HEK293 (cell line): ENCODE measurements around the gene STIM2.

Experiments
- CTCF ChIA-PET: fragments of 350-600 bp; formaldehyde crosslinking; extraction: SDS; loops from one replicate; lab custom pipeline; 2021; ENCODE audit warnings: antibody characterized with exemption; lab: Yijun Ruan, JAX
- POLR2A ChIA-PET: fragments of 300-600 bp; formaldehyde crosslinking; extraction: SDS; loops from one replicate; lab custom pipeline; 2020; ENCODE audit warnings: antibody characterized with exemption, inconsistent platforms; lab: Yijun Ruan, JAX
- H3K27ac ChIP-seq: fragments of 200-500 bp; sonication (Bioruptor generic); 2 replicates; pipeline ENCODE4 v1.5.1; 2014; ENCODE audit warnings: low read depth, low read length, control low read depth, inconsistent platforms; ENCODE audit errors: extremely low read depth
- H3K36me3 ChIP-seq, 2 experiments: fragments of 200-500 bp in 1 of 2; sonication (Bioruptor generic) in 1 of 2; 1 replicate in 1 of 2; 2 replicates in 1 of 2; pipeline ENCODE4 v1.5.1; 2014 to 2017; ENCODE audit warnings: inconsistent platforms in 2 of 2, low read length in 2 of 2; ENCODE audit not compliant: control insufficient read depth in 2 of 2, insufficient read depth in 1 of 2
- H3K4me1 ChIP-seq: fragments of 200-500 bp; sonication (Bioruptor generic); 2 replicates; pipeline ENCODE4 v1.5.1; 2014; ENCODE audit warnings: mild to moderate bottlenecking, low read length, inconsistent platforms; ENCODE audit not compliant: control insufficient read depth, insufficient read depth
- H3K4me3 ChIP-seq: 2 replicates; pipeline ENCODE4 v1.5.1; 2011; ENCODE audit warnings: low read depth, mild to moderate bottlenecking, control low read depth, low read length, moderate library complexity
- H3K9me3 ChIP-seq: fragments of 200-500 bp; sonication (Bioruptor generic); 2 replicates; pipeline ENCODE4 v1.5.1; 2014; ENCODE audit warnings: low read depth, low read length, inconsistent platforms; ENCODE audit not compliant: control insufficient read depth, insufficient read depth
- HOXA7 ChIP-seq: sonication (generic); formaldehyde crosslinking; IDR thresholded peaks from 2 replicates; pipeline ENCODE4 v1.8.1; 2022; ENCODE audit warnings: missing genetic modification reagents, borderline replicate concordance
- INSM2 ChIP-seq: fragments of 450-650 bp; formaldehyde crosslinking; IDR thresholded peaks from 2 replicates; pipeline ENCODE4 v1.5.1; 2016; ENCODE audit warnings: missing biosample characterization, missing genetic modification characterization
- MEIS1 ChIP-seq: sonication (generic); formaldehyde crosslinking; IDR thresholded peaks from 2 replicates; pipeline ENCODE4 v1.8.1; 2022; ENCODE audit warnings: missing genetic modification reagents, mild to moderate bottlenecking, borderline replicate concordance
- OSR2 ChIP-seq: fragments of 450-650 bp; formaldehyde crosslinking; IDR thresholded peaks from 2 replicates; pipeline ENCODE4 v1.5.1; 2016; ENCODE audit warnings: missing biosample characterization, missing genetic modification characterization
- REPIN1 ChIP-seq: fragments of 450-650 bp; formaldehyde crosslinking; IDR thresholded peaks from 2 replicates; pipeline ENCODE4 v1.5.1; 2017; ENCODE audit warnings: missing biosample characterization, missing genetic modification characterization, low read depth
- SP3 ChIP-seq: fragments of 450-650 bp; formaldehyde crosslinking; IDR thresholded peaks from 2 replicates; pipeline ENCODE4 v1.5.1; 2016; ENCODE audit warnings: missing biosample characterization, missing genetic modification characterization
- TCF7L2 ChIP-seq: IDR thresholded peaks from 2 replicates; pipeline ENCODE4 v1.6.1; 2011; ENCODE audit warnings: low read depth, mild to moderate bottlenecking, inconsistent platforms, low read length, moderate library complexity, borderline replicate concordance
- TSHZ1 ChIP-seq: fragments of 450-650 bp; formaldehyde crosslinking; IDR thresholded peaks from 2 replicates; pipeline ENCODE4 v1.5.1; 2016; ENCODE audit warnings: missing biosample characterization, missing genetic modification characterization, borderline replicate concordance
- ZBTB49 ChIP-seq: fragments of 450-650 bp; formaldehyde crosslinking; IDR thresholded peaks from 2 replicates; pipeline ENCODE4 v1.5.1; 2016; ENCODE audit warnings: missing biosample characterization, missing genetic modification characterization, low read depth
- ZBTB6 ChIP-seq: fragments of 450-650 bp; formaldehyde crosslinking; IDR thresholded peaks from 2 replicates; pipeline ENCODE4 v1.5.1; 2017; ENCODE audit warnings: missing biosample characterization, missing genetic modification characterization
- ZFP69B ChIP-seq: fragments of 450-650 bp; formaldehyde crosslinking; IDR thresholded peaks from 2 replicates; pipeline ENCODE4 v1.5.1; 2016; ENCODE audit warnings: missing biosample characterization, missing genetic modification characterization
- ZNF138 ChIP-seq: fragments of 450-650 bp; formaldehyde crosslinking; IDR thresholded peaks from 2 replicates; pipeline ENCODE4 v1.5.1; 2016; ENCODE audit warnings: missing biosample characterization, missing genetic modification characterization, borderline replicate concordance
- ZNF146 ChIP-seq: fragments of 450-650 bp; formaldehyde crosslinking; IDR thresholded peaks from 2 replicates; pipeline ENCODE4 v1.5.1; 2016; ENCODE audit warnings: missing biosample characterization, missing genetic modification characterization
- ZNF214 ChIP-seq: fragments of 450-650 bp; formaldehyde crosslinking; IDR thresholded peaks from 2 replicates; pipeline ENCODE4 v1.5.1; 2017; ENCODE audit warnings: missing biosample characterization, mild to moderate bottlenecking, missing genetic modification characterization, borderline replicate concordance
- ZNF416 ChIP-seq: fragments of 450-650 bp; formaldehyde crosslinking; IDR thresholded peaks from 2 replicates; pipeline ENCODE4 v1.5.1; 2016; ENCODE audit warnings: missing biosample characterization, missing genetic modification characterization
- ZNF423 ChIP-seq: fragments of 450-650 bp; formaldehyde crosslinking; IDR thresholded peaks from 2 replicates; pipeline ENCODE4 v1.5.1; 2016; ENCODE audit warnings: missing biosample characterization, missing genetic modification characterization
- ZNF433 ChIP-seq: fragments of 450-650 bp; formaldehyde crosslinking; IDR thresholded peaks from 2 replicates; pipeline ENCODE4 v1.5.1; 2016; ENCODE audit warnings: missing biosample characterization, missing genetic modification characterization, low read depth
- ZNF488 ChIP-seq: fragments of 450-650 bp; formaldehyde crosslinking; IDR thresholded peaks from 2 replicates; pipeline ENCODE4 v1.5.1; 2016; ENCODE audit warnings: missing biosample characterization, missing genetic modification characterization
- ZNF529 ChIP-seq: fragments of 450-650 bp; formaldehyde crosslinking; IDR thresholded peaks from 2 replicates; pipeline ENCODE4 v1.5.1; 2017; ENCODE audit warnings: missing genetic modification characterization, missing biosample characterization; ENCODE audit not compliant: insufficient replicate concordance
- ZNF544 ChIP-seq: fragments of 450-650 bp; formaldehyde crosslinking; IDR thresholded peaks from 2 replicates; pipeline ENCODE4 v1.5.0; 2017; ENCODE audit warnings: missing biosample characterization, missing genetic modification characterization
- ZNF677 ChIP-seq: fragments of 450-650 bp; IDR thresholded peaks from 2 replicates; pipeline ENCODE4 v1.5.0; 2018; ENCODE audit warnings: missing biosample characterization, mild to moderate bottlenecking, missing genetic modification characterization, moderate library complexity
- ZNF76 ChIP-seq: fragments of 450-650 bp; formaldehyde crosslinking; IDR thresholded peaks from 2 replicates; pipeline ENCODE4; 2016; ENCODE audit warnings: low read depth, missing biosample characterization, missing genetic modification characterization, borderline replicate concordance
- ZNF837 ChIP-seq: fragments of 450-650 bp; formaldehyde crosslinking; IDR thresholded peaks from 2 replicates; pipeline ENCODE4 v1.5.1; 2016; ENCODE audit warnings: missing biosample characterization, missing genetic modification characterization

STIM2 gene

GRCh38 chr4:26840786-26841185, 19.9 kb upstream of the STIM2 start (continued):
- TF ChIP-seq ZNF423 (no peak), ZNF433 (tag by site-specific recombination) (no peak), ZNF529 (no peak)

- no peaks in the 10 kb centered on the region for H3K36me3 ChIP-seq
- no peak overlapping the region for H3K4me3 ChIP-seq
- ChIA-PET CTCF (interaction anchor here (0.6 kb wide), 1 partner anchor 235 kb away, joined by 3 read pairs; no protein-coding TSS in a partner anchor), POLR2A (no interaction called here)
- no peaks in the 10 kb centered on the region for H3K4me1 ChIP-seq
- TF ChIP-seq ZNF837, result no peak
- no peak for TF ChIP-seq OSR2 (tag by site-specific recombination)
- TF ChIP-seq TSHZ1, result no peak
- no peak for TF ChIP-seq ZNF544 (tag by site-specific recombination)
- TF ChIP-seq MEIS1, result no peak
- TF ChIP-seq ZNF76 (tag by site-specific recombination), result no peak
- TF ChIP-seq ZNF138 (tag by site-specific recombination), result no peak
- TF ChIP-seq ZNF488 (tag by site-specific recombination), result no peak
- TF ChIP-seq REPIN1 (tag by site-specific recombination), result no peak
- no peak for TF ChIP-seq TCF7L2
- TF ChIP-seq ZNF677 (tag by site-specific recombination), result no peak
- TF ChIP-seq ZBTB49 (tag by site-specific recombination), result no peak
- TF ChIP-seq ZNF146 (tag by site-specific recombination), result no peak
- no peak for TF ChIP-seq ZNF416
- no peak for TF ChIP-seq INSM2
- no peak for TF ChIP-seq ZBTB6
- no peak for TF ChIP-seq SP3 (tag by site-specific recombination)
- TF ChIP-seq HOXA7 (CRISPR knock-in tag), result no peak
- TF ChIP-seq ZNF214 (tag by site-specific recombination), result no peak
- no peak for TF ChIP-seq ZFP69B (tag by site-specific recombination)
- H3K9me3 ChIP-seq, result no peaks in the 10 kb centered on the region
- H3K27ac ChIP-seq, result no peak overlapping the region
Observed at GRCh38 chr4:26842911-26843310, 17.7 kb upstream of the STIM2 start.
